Keratinocyte (primary cell): ENCODE data around the gene GAS6. TPM values are rescaled to one million over a fixed set of nuclear protein-coding genes. Genes with fewer than 3 reads are reported as not detected.

Experiments
- DNase-seq: peaks from one replicate; pipeline ENCODE4 v3.0.0-alpha.2; 2011; ENCODE audit warnings: low read depth, missing footprints, low spot score
- FAIRE-seq: peaks from 2 replicates; lab custom pipeline; 2011; peaks lifted over from hg19 to GRCh38; lab: Jason Lieb, UNC
- H2AFZ ChIP-seq: 2 replicates; pipeline ENCODE4 v1.6.0; 2012; ENCODE audit warnings: low read length, control low read depth, inconsistent platforms; ENCODE audit not compliant: control insufficient read depth
- H3K27ac ChIP-seq: 2 replicates; pipeline ENCODE4 v1.5.1; 2011; ENCODE audit warnings: low read length; ENCODE audit not compliant: control insufficient read depth, insufficient read depth
- H3K27me3 ChIP-seq: 3 replicates; pipeline ENCODE4 v1.6.0; 2011; ENCODE audit warnings: low read length; ENCODE audit not compliant: control insufficient read depth, insufficient read depth; ENCODE audit errors: extremely low read depth
- H3K36me3 ChIP-seq, 2 experiments: 2 replicates in 1 of 2; 3 replicates in 1 of 2; pipeline ENCODE4 v1.5.1; 2011; ENCODE audit warnings: low read length in 2 of 2, mild to moderate bottlenecking in 1 of 2; ENCODE audit not compliant: control insufficient read depth in 2 of 2, insufficient read depth in 2 of 2; ENCODE audit errors: extremely low read depth in 1 of 2
- H3K4me1 ChIP-seq: 3 replicates; pipeline ENCODE4 v1.5.1; 2011; ENCODE audit warnings: low read length; ENCODE audit not compliant: control insufficient read depth, insufficient read depth; ENCODE audit errors: extremely low read depth
- H3K4me2 ChIP-seq: 3 replicates; pipeline ENCODE4 v1.6.0; 2011; ENCODE audit warnings: low read depth, low read length; ENCODE audit not compliant: control insufficient read depth, insufficient read depth; ENCODE audit errors: extremely low read depth
- H3K4me3 ChIP-seq, 3 experiments: fragments of 200-600 bp in 1 of 3; sonication (generic) in 1 of 3; 2 replicates in 2 of 3; 3 replicates in 1 of 3; pipeline ENCODE4 v1.5.1; 2011 to 2016; ENCODE audit warnings: low read length in 3 of 3, mild to moderate bottlenecking in 3 of 3, control low read depth in 2 of 3, inconsistent platforms in 1 of 3, low read depth in 1 of 3, mixed read lengths in 1 of 3, mixed run types in 1 of 3, moderate library complexity in 1 of 3; ENCODE audit not compliant: control insufficient read depth in 2 of 3, insufficient read depth in 2 of 3; ENCODE audit errors: extremely low read depth in 1 of 3
- H3K79me2 ChIP-seq: 2 replicates; pipeline ENCODE4 v1.6.0; 2012; ENCODE audit warnings: low read length; ENCODE audit not compliant: control insufficient read depth, insufficient read depth
- H3K9ac ChIP-seq: 3 replicates; pipeline ENCODE4 v1.6.0; 2011; ENCODE audit warnings: low read length; ENCODE audit not compliant: control insufficient read depth, insufficient read depth; ENCODE audit errors: extremely low read depth
- H3K9me1 ChIP-seq: 3 replicates; pipeline ENCODE4 v1.6.0; 2011; ENCODE audit warnings: low read length; ENCODE audit not compliant: control insufficient read depth, insufficient read depth; ENCODE audit errors: extremely low read depth
- H3K9me3 ChIP-seq: 2 replicates; pipeline ENCODE4 v1.5.1; 2012; ENCODE audit warnings: low read depth, low read length; ENCODE audit not compliant: control insufficient read depth
- H4K20me1 ChIP-seq: 3 replicates; pipeline ENCODE4 v1.6.0; 2011; ENCODE audit warnings: low read length; ENCODE audit not compliant: control insufficient read depth, insufficient read depth; ENCODE audit errors: extremely low read depth
- CTCF ChIP-seq, 3 experiments: IDR thresholded peaks in 1 of 3; conservative IDR thresholded peaks in 1 of 3; optimal IDR thresholded peaks in 1 of 3; 2 replicates in 2 of 3; 3 replicates in 1 of 3; pipeline versions ENCODE3 to v1.5.1; 2011; ENCODE audit warnings: low read length in 3 of 3, mild to moderate bottlenecking in 3 of 3, moderate library complexity in 2 of 3, control low read depth in 1 of 3, inconsistent platforms in 1 of 3; ENCODE audit not compliant: insufficient read depth in 2 of 3; ENCODE audit errors: extremely low read depth in 1 of 3
- EZH2 ChIP-seq: IDR thresholded peaks from one replicate; pipeline ENCODE4 v1.6.1; 2012; ENCODE audit warnings: inconsistent platforms, mild to moderate bottlenecking, low read length, moderate library complexity
- dilution Hi-C: fragments of 300-500 bp; cut with MboI; formaldehyde crosslinking; loops from one replicate; pipeline ENCODE4 v1.7.0; 2020; ENCODE audit warnings: low sequenced_read_pairs; ENCODE audit not compliant: extremely low pct_ligation_motif_present
- polyA plus RNA-seq, 5 experiments: library from polyadenylated mRNA; depleted of rRNA in 3 of 5; stranded (reverse) in 3 of 5; stranded (forward) in 1 of 5; unstranded in 1 of 5; fragments of >200 nt; gene quantifications; 1 replicate in 1 of 5; 2 replicates in 3 of 5; 3 replicates in 1 of 5; pipeline versions ENCODE4 v1.2.1 to v1.2.3, GENCODE V29; 2011 to 2012; ENCODE audit warnings: missing spikeins in 2 of 5, low read depth in 1 of 5, low replicate concordance in 1 of 5

The GAS6 gene
- polyA plus RNA-seq, 1 donor (not counting 4 experiments of a cell fraction or from before 2014, with no cell fraction given): 163 TPM

- dilution Hi-C loops: no loop called here
- H3K4me2 ChIP-seq: no peak overlapping the region
Measured at GRCh38 chr13:113875837-113876281, 12.0 kb upstream of the GAS6 start.

GRCh38 chr13:113875429-113875815 is 11.5 kb upstream of the GAS6 start:
- no peak overlapping the region for H3K4me3 ChIP-seq
- H3K9ac ChIP-seq: no peak overlapping the region
- H3K9me3 ChIP-seq: no peaks in the 10 kb centered on the region
- H4K20me1 ChIP-seq: no peaks in the 10 kb centered on the region
- dilution Hi-C loops: no loop called here
- no peak overlapping the region for H2AFZ ChIP-seq
- H3K27me3 ChIP-seq: no peaks in the 10 kb centered on the region
- no peak overlapping the region for H3K4me2 ChIP-seq
- TF ChIP-seq EZH2 (no peak), CTCF (optimal IDR thresholded peaks at IDR 0.05 in 1 of 3, IDR thresholded peaks at IDR 0.05 in 1 of 3, conservative IDR thresholded peaks at IDR 0.05 in 1 of 3; ENCODE audit: extremely low read depth in 1 of 3, insufficient read depth in 2 of 3, low read length in 3 of 3) (no peak)
- no peak for FAIRE-seq
- no peaks in the 10 kb centered on the region for H3K79me2 ChIP-seq
- H3K27ac ChIP-seq: no peak overlapping the region
- no peaks in the 10 kb centered on the region for H3K36me3 ChIP-seq
- H3K9me1 ChIP-seq: no peaks in the 10 kb centered on the region
- H3K4me1 ChIP-seq: no peaks in the 10 kb centered on the region
- DNase-seq: no peak

More at GRCh38 chr13:113875837-113876281, 12.0 kb upstream of the GAS6 start:
- Histone ChIP-seq H3K9ac (no peak overlapping the region), H3K36me3 (no peaks in the 10 kb centered on the region), H2AFZ (no peak overlapping the region), H3K27ac (no peak overlapping the region), H3K79me2 (no peaks in the 10 kb centered on the region), H3K9me1 (no peaks in the 10 kb centered on the region), H3K4me1 (no peaks in the 10 kb centered on the region), H3K27me3 (no peaks in the 10 kb centered on the region), H3K4me3 (no peak overlapping the region), H3K9me3 (no peaks in the 10 kb centered on the region), H4K20me1 (no peaks in the 10 kb centered on the region)
- DNase-seq (no peak), FAIRE-seq (no peak)
- TF ChIP-seq EZH2 (no peak), CTCF (optimal IDR thresholded peaks at IDR 0.05 in 1 of 3, IDR thresholded peaks at IDR 0.05 in 1 of 3, conservative IDR thresholded peaks at IDR 0.05 in 1 of 3; ENCODE audit: extremely low read depth in 1 of 3, insufficient read depth in 2 of 3, low read length in 3 of 3) (no peak)
